ENCODE measurements around the gene NDNF.

DNA sequence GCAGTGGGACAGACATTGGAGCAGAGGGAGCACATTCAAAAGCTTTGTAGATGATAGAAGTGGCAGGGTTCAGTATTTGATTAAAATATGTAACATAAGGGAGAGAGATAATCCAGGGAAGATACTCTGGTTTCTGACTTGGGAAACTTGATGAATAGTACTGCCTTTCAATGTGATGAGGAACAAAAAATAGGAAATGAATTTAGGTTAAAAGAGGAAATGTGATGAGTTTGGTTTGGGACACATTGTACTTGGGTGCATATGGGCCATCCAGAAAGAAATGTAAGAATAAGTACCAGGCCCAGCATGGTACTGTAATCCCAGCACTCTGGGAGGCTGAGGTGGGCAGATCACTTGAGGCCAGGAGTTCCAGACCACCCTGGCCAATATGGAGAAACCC, 20.9 kb upstream of the NDNF start:
- TF ChIP-seq, protein P1, sequence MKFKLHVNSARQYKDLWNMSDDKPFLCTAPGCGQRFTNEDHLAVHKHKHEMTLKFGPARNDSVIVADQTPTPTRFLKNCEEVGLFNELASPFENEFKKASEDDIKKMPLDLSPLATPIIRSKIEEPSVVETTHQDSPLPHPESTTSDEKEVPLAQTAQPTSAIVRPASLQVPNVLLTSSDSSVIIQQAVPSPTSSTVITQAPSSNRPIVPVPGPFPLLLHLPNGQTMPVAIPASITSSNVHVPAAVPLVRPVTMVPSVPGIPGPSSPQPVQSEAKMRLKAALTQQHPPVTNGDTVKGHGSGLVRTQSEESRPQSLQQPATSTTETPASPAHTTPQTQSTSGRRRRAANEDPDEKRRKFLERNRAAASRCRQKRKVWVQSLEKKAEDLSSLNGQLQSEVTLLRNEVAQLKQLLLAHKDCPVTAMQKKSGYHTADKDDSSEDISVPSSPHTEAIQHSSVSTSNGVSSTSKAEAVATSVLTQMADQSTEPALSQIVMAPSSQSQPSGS (CRISPR knock-in tag; IDR thresholded peaks at IDR 0.05; ENCODE audit: borderline replicate concordance, low read depth): no peak
- TF ChIP-seq, protein P2, sequence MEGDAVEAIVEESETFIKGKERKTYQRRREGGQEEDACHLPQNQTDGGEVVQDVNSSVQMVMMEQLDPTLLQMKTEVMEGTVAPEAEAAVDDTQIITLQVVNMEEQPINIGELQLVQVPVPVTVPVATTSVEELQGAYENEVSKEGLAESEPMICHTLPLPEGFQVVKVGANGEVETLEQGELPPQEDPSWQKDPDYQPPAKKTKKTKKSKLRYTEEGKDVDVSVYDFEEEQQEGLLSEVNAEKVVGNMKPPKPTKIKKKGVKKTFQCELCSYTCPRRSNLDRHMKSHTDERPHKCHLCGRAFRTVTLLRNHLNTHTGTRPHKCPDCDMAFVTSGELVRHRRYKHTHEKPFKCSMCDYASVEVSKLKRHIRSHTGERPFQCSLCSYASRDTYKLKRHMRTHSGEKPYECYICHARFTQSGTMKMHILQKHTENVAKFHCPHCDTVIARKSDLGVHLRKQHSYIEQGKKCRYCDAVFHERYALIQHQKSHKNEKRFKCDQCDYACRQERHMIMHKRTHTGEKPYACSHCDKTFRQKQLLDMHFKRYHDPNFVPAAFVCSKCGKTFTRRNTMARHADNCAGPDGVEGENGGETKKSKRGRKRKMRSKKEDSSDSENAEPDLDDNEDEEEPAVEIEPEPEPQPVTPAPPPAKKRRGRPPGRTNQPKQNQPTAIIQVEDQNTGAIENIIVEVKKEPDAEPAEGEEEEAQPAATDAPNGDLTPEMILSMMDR (IDR thresholded peaks at IDR 0.05): no peak
- no peak for TF ChIP-seq TEAD4 (CRISPR knock-in tag; IDR thresholded peaks at IDR 0.05)
- TF ChIP-seq, protein P3, sequence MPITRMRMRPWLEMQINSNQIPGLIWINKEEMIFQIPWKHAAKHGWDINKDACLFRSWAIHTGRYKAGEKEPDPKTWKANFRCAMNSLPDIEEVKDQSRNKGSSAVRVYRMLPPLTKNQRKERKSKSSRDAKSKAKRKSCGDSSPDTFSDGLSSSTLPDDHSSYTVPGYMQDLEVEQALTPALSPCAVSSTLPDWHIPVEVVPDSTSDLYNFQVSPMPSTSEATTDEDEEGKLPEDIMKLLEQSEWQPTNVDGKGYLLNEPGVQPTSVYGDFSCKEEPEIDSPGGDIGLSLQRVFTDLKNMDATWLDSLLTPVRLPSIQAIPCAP (CRISPR knock-in tag; IDR thresholded peaks at IDR 0.05): no peak
- TF ChIP-seq, protein P4, sequence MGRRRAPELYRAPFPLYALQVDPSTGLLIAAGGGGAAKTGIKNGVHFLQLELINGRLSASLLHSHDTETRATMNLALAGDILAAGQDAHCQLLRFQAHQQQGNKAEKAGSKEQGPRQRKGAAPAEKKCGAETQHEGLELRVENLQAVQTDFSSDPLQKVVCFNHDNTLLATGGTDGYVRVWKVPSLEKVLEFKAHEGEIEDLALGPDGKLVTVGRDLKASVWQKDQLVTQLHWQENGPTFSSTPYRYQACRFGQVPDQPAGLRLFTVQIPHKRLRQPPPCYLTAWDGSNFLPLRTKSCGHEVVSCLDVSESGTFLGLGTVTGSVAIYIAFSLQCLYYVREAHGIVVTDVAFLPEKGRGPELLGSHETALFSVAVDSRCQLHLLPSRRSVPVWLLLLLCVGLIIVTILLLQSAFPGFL (CRISPR knock-in tag; IDR thresholded peaks at IDR 0.05; ENCODE audit: borderline replicate concordance): no peak
- TF ChIP-seq ZNF416 (CRISPR knock-in tag; IDR thresholded peaks at IDR 0.05): no peak
- TF ChIP-seq, protein P5, sequence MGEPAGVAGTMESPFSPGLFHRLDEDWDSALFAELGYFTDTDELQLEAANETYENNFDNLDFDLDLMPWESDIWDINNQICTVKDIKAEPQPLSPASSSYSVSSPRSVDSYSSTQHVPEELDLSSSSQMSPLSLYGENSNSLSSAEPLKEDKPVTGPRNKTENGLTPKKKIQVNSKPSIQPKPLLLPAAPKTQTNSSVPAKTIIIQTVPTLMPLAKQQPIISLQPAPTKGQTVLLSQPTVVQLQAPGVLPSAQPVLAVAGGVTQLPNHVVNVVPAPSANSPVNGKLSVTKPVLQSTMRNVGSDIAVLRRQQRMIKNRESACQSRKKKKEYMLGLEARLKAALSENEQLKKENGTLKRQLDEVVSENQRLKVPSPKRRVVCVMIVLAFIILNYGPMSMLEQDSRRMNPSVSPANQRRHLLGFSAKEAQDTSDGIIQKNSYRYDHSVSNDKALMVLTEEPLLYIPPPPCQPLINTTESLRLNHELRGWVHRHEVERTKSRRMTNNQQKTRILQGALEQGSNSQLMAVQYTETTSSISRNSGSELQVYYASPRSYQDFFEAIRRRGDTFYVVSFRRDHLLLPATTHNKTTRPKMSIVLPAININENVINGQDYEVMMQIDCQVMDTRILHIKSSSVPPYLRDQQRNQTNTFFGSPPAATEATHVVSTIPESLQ (CRISPR knock-in tag; IDR thresholded peaks at IDR 0.05): no peak
- TF ChIP-seq, protein P6, sequence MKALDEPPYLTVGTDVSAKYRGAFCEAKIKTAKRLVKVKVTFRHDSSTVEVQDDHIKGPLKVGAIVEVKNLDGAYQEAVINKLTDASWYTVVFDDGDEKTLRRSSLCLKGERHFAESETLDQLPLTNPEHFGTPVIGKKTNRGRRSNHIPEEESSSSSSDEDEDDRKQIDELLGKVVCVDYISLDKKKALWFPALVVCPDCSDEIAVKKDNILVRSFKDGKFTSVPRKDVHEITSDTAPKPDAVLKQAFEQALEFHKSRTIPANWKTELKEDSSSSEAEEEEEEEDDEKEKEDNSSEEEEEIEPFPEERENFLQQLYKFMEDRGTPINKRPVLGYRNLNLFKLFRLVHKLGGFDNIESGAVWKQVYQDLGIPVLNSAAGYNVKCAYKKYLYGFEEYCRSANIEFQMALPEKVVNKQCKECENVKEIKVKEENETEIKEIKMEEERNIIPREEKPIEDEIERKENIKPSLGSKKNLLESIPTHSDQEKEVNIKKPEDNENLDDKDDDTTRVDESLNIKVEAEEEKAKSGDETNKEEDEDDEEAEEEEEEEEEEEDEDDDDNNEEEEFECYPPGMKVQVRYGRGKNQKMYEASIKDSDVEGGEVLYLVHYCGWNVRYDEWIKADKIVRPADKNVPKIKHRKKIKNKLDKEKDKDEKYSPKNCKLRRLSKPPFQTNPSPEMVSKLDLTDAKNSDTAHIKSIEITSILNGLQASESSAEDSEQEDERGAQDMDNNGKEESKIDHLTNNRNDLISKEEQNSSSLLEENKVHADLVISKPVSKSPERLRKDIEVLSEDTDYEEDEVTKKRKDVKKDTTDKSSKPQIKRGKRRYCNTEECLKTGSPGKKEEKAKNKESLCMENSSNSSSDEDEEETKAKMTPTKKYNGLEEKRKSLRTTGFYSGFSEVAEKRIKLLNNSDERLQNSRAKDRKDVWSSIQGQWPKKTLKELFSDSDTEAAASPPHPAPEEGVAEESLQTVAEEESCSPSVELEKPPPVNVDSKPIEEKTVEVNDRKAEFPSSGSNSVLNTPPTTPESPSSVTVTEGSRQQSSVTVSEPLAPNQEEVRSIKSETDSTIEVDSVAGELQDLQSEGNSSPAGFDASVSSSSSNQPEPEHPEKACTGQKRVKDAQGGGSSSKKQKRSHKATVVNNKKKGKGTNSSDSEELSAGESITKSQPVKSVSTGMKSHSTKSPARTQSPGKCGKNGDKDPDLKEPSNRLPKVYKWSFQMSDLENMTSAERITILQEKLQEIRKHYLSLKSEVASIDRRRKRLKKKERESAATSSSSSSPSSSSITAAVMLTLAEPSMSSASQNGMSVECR (CRISPR knock-in tag; IDR thresholded peaks at IDR 0.05; ENCODE audit: borderline replicate concordance): no peak

Measured in WTC11 (cell line).